Raji (cell line): ENCODE measurements around the gene ZHX3.

Experiments
- POLR2A ChIP-seq: IDR thresholded peaks from 2 replicates; pipeline ENCODE4 v1.6.1; 2011; ENCODE audit warnings: low read depth, low read length, control low read depth; ENCODE audit not compliant: insufficient read depth

ZHX3 gene

GRCh38 chr20:41183831-41184230, 133.7 kb downstream of the ZHX3 start:
- TF ChIP-seq POLR2A: no peak

- TF ChIP-seq POLR2A: no peak
Measured at GRCh38 chr20:41183391-41183790, 134.1 kb downstream of the ZHX3 start.

GRCh38 chr20:41182296-41183212, 135.0 kb downstream of the ZHX3 start:
- no peak for TF ChIP-seq POLR2A

- no peak for TF ChIP-seq POLR2A
Measured at GRCh38 chr20:41181567-41181966, 136.0 kb downstream of the ZHX3 start.

GRCh38 chr20:41180599-41181333, 136.8 kb downstream of the ZHX3 start:
- no peak for TF ChIP-seq POLR2A

GRCh38 chr20:41179961-41180360, 137.6 kb downstream of the ZHX3 start:
- TF ChIP-seq POLR2A: no peak

- TF ChIP-seq POLR2A: no peak
Measured at GRCh38 chr20:41178904-41179432, 138.6 kb downstream of the ZHX3 start.

- no peak for TF ChIP-seq POLR2A
Measured at GRCh38 chr20:41178495-41178894, 139.0 kb downstream of the ZHX3 start.

GRCh38 chr20:41177636-41178035, 139.9 kb downstream of the ZHX3 start:
- no peak for TF ChIP-seq POLR2A

GRCh38 chr20:41176711-41177552, 140.6 kb downstream of the ZHX3 start:
- no peak for TF ChIP-seq POLR2A

GRCh38 chr20:41175727-41176330, 141.7 kb downstream of the ZHX3 start:
- TF ChIP-seq POLR2A: no peak

GRCh38 chr20:41175201-41175651, 142.3 kb downstream of the ZHX3 start:
- TF ChIP-seq POLR2A: no peak

GRCh38 chr20:41174782-41175181, 142.7 kb downstream of the ZHX3 start:
- no peak for TF ChIP-seq POLR2A

GRCh38 chr20:41174373-41174772, 143.2 kb downstream of the ZHX3 start:
- TF ChIP-seq POLR2A: no peak
